CD14-positive monocyte (primary cell): Measurements from ENCODE around the gene HOXD12. TPM values are rescaled to one million over a fixed set of nuclear protein-coding genes. Genes with fewer than 3 reads are reported as not detected.
A peak's percentile ranks its signal among the peaks of the same experiment; 100 is the strongest.

Source experiments
- DNase-seq, 3 donors: peaks; one replicate each; pipeline ENCODE4 v3.0.0-alpha.2; 2011 to 2022
- H2AFZ ChIP-seq: 2 replicates; pipeline ENCODE4 v1.6.0; 2012; ENCODE audit warnings: mild to moderate bottlenecking, low read depth, low read length, inconsistent platforms; ENCODE audit not compliant: insufficient read depth, poor library complexity, severe bottlenecking
- H3K27ac ChIP-seq, 2 donors: 1 replicate in 1 of 2; 2 replicates in 1 of 2; pipeline ENCODE4 v1.5.1; 2012 to 2013; ENCODE audit warnings: low read length in 2 of 2, control low read depth in 1 of 2, inconsistent platforms in 1 of 2, low read depth in 1 of 2, mild to moderate bottlenecking in 1 of 2
- H3K27me3 ChIP-seq, 2 donors: one replicate each; pipeline versions ENCODE4 v1.6.0 to v1.6.1; 2011 to 2013; ENCODE audit warnings: low read length in 2 of 2; ENCODE audit not compliant: control insufficient read depth in 2 of 2, insufficient read depth in 2 of 2
- H3K36me3 ChIP-seq, 2 donors: replicated peaks in 1 of 2; 1 replicate in 1 of 2; 2 replicates in 1 of 2; pipeline versions ENCODE4 v1.5.1 to v1.6.1; 2012 to 2013; ENCODE audit warnings: low read length in 2 of 2, control low read depth in 1 of 2, inconsistent platforms in 1 of 2, mild to moderate bottlenecking in 1 of 2; ENCODE audit not compliant: insufficient read depth in 2 of 2, control insufficient read depth in 1 of 2
- H3K4me1 ChIP-seq, 2 donors: 1 replicate in 1 of 2; 2 replicates in 1 of 2; pipeline versions ENCODE4 v1.5.1 to v1.6.1; 2012 to 2013; ENCODE audit warnings: low read length in 2 of 2, control low read depth in 1 of 2, inconsistent platforms in 1 of 2, mild to moderate bottlenecking in 1 of 2, moderate library complexity in 1 of 2; ENCODE audit not compliant: insufficient read depth in 2 of 2, control insufficient read depth in 1 of 2
- H3K4me2 ChIP-seq: replicated peaks from 2 replicates; pipeline ENCODE3; 2012; ENCODE audit warnings: low read length, moderate library complexity, mild to moderate bottlenecking; ENCODE audit not compliant: poor library complexity, severe bottlenecking; ENCODE audit errors: extremely low read depth
- H3K4me3 ChIP-seq, 3 experiments: fragments of 200-600 bp in 1 of 3; sonication (generic) in 1 of 3; replicated peaks in 1 of 3; 1 replicate in 2 of 3; 2 replicates in 1 of 3; pipeline ENCODE4 v1.5.1; 2011 to 2013; ENCODE audit warnings: low read length in 3 of 3, mild to moderate bottlenecking in 3 of 3, control low read depth in 2 of 3, low read depth in 2 of 3, inconsistent platforms in 1 of 3, moderate library complexity in 1 of 3
- H3K79me2 ChIP-seq: 2 replicates; pipeline ENCODE4 v1.6.0; 2012; ENCODE audit warnings: mild to moderate bottlenecking, control low read depth, inconsistent platforms, low read length, moderate library complexity; ENCODE audit not compliant: insufficient read depth
- H3K9ac ChIP-seq: 2 replicates; pipeline ENCODE4 v1.6.0; 2017; ENCODE audit warnings: low read length, mild to moderate bottlenecking; ENCODE audit not compliant: insufficient read depth, poor library complexity, severe bottlenecking
- H3K9me3 ChIP-seq, 2 donors: replicated peaks in 1 of 2; 1 replicate in 1 of 2; 2 replicates in 1 of 2; pipeline versions ENCODE4 v1.5.1 to v1.6.1; 2012 to 2013; ENCODE audit warnings: low read length in 2 of 2, control low read depth in 1 of 2; ENCODE audit not compliant: control insufficient read depth in 1 of 2, insufficient read depth in 1 of 2
- H4K20me1 ChIP-seq: 2 replicates; pipeline ENCODE4 v1.6.0; 2012; ENCODE audit warnings: mild to moderate bottlenecking, low read length, control low read depth, moderate library complexity; ENCODE audit not compliant: insufficient read depth
- H3K27ac Mint-ChIP-seq, 7 donors: one replicate each; pipeline ENCODE4 v1.8.0; 2020; ENCODE audit warnings: mild to moderate bottlenecking in 7 of 7, mixed read lengths in 7 of 7, moderate library complexity in 6 of 7, inconsistent platforms in 2 of 7
- H3K27me3 Mint-ChIP-seq, 3 donors: one replicate each; pipeline ENCODE4 v1.8.0; 2021 to 2022; ENCODE audit warnings: low read depth in 3 of 3, mild to moderate bottlenecking in 3 of 3, mixed read lengths in 3 of 3, moderate library complexity in 3 of 3, inconsistent platforms in 1 of 3
- H3K36me3 Mint-ChIP-seq, 2 donors: one replicate each; pipeline ENCODE4 v1.8.0; 2020; ENCODE audit warnings: mixed read lengths in 2 of 2, inconsistent platforms in 1 of 2, mild to moderate bottlenecking in 1 of 2
- H3K4me1 Mint-ChIP-seq: one replicate; pipeline ENCODE4 v1.8.0; 2020; ENCODE audit warnings: mild to moderate bottlenecking, mixed read lengths
- H3K4me3 Mint-ChIP-seq, 2 donors: one replicate each; pipeline ENCODE4 v1.8.0; 2020; ENCODE audit warnings: mild to moderate bottlenecking in 2 of 2, mixed read lengths in 2 of 2, moderate library complexity in 1 of 2
- H3K9me3 Mint-ChIP-seq, 7 donors: one replicate each; pipeline ENCODE4 v1.8.0; 2020 to 2022; ENCODE audit warnings: mixed read lengths in 7 of 7, mild to moderate bottlenecking in 6 of 7, moderate library complexity in 6 of 7, inconsistent platforms in 2 of 7
- WGBS: methylation state at CpG from one replicate; pipeline ENCODE4 v1.1.5; 2013; ENCODE audit warnings: missing lambda C conversion rate; ENCODE audit not compliant: insufficient coverage; 5-methylcytosine and 5-hydroxymethylcytosine counted together
- intact Hi-C, 2 donors: fragments of 100-400 bp; cut with micrococcal nuclease; formaldehyde crosslinking; loops; one replicate each; pipeline versions ENCODE4 v1.15.0 to v1.15.1; 2023
- polyA plus RNA-seq, 3 donors: library from polyadenylated mRNA; depleted of rRNA in 1 of 3; unstranded in 2 of 3; stranded (reverse) in 1 of 3; fragments of 300-500 nt in 2 of 3; fragments of >200 nt in 1 of 3; fragmentation: Illumina TruSeq in 2 of 3; gene quantifications; 1 replicate in 2 of 3; 2 replicates in 1 of 3; pipeline ENCODE4 v1.2.3, GENCODE V29; 2012 to 2021
- TF ChIP-seq, protein P1 (sequence below): fragments of 200-600 bp; IDR thresholded peaks from one replicate; pipeline ENCODE4 v1.8.0; 2022; ENCODE audit warnings: antibody characterized with exemption, mild to moderate bottlenecking

HOXD12 gene
- polyA plus RNA-seq, 3 donors = not detected

DNA sequence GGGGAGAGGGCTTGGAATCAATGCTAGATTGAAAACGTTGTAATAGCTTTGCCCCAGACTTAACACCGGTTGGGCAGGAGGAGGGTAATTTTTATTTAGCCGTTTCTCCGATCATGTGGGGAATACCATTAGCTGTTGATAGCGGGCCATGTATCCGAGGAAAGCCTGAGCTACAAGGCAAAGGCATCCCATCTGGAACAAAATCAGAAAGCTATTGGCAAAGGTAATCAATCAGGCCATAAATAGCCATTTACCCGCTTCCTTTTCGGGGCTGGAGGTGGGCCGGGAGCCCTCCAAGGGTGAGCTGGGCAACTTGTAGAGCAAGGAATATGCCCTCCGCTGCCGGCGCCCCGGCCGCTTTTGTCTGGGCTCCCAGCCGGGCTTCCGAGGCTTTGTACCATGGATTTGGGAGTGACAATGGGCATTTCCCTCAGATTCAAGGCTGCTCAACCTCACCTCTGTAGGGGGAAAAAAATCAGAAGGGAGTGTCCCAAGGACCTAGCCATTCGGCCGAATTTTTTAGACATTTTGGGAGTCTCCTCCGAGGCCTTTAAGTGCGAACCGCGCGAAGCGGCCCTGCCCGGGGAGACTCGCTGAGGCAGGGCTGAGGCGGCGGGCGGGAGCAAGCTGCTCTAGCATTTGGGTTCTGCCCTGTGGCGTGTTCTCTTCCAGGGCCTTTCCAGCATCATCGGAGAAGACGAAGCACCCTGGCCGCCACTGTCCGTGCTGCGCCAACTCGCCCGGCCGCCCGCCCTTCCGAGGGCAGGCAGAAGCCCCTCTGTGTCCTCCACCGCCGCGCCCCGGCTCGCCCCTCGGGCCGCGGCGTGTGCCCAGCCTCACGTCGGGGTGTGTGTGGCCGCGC is 21.8 kb downstream of the HOXD12 start:
- peaks cover 17% of the 10 kb centered on the region for H3K4me1 Mint-ChIP-seq
- Histone ChIP-seq H3K9ac (no peak overlapping the region), H3K4me1 (peaks cover 5 to 12% of the 10 kb centered on the region in 2 donors), H3K9me3 (peaks cover 11 to 72% of the 10 kb centered on the region in 2 donors), H3K79me2 (no peaks in the 10 kb centered on the region), H3K27ac (no peak overlapping the region), H2AFZ (peak overlapping the region; percentile 65), H3K4me3 (no peak overlapping the region), H3K27me3 (peaks cover 87 to 97% of the 10 kb centered on the region in 2 donors), H4K20me1 (no peaks in the 10 kb centered on the region), H3K36me3 (no peaks in the 10 kb centered on the region), H3K4me2 (no peak overlapping the region)
- no peak overlapping the region for H3K27ac Mint-ChIP-seq
- H3K36me3 Mint-ChIP-seq = peaks cover 2 to 12% of the 10 kb centered on the region in 2 donors
- intact Hi-C loops = loop anchor here (5.0 kb wide), 2 partner anchors 39 to 1026 kb away; partner anchors contain the start of gene EVX2 (in 1 of the 2)
- 14% methylated on average over 34 of the region's 53 CpGs for WGBS
- H3K9me3 Mint-ChIP-seq = peaks cover 1 to 36% (median 32%) of the 10 kb centered on the region in 7 donors
- TF ChIP-seq, protein P1, sequence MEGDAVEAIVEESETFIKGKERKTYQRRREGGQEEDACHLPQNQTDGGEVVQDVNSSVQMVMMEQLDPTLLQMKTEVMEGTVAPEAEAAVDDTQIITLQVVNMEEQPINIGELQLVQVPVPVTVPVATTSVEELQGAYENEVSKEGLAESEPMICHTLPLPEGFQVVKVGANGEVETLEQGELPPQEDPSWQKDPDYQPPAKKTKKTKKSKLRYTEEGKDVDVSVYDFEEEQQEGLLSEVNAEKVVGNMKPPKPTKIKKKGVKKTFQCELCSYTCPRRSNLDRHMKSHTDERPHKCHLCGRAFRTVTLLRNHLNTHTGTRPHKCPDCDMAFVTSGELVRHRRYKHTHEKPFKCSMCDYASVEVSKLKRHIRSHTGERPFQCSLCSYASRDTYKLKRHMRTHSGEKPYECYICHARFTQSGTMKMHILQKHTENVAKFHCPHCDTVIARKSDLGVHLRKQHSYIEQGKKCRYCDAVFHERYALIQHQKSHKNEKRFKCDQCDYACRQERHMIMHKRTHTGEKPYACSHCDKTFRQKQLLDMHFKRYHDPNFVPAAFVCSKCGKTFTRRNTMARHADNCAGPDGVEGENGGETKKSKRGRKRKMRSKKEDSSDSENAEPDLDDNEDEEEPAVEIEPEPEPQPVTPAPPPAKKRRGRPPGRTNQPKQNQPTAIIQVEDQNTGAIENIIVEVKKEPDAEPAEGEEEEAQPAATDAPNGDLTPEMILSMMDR = no peak
- DNase-seq = no peak
- H3K27me3 Mint-ChIP-seq = peaks cover 91 to 99% (median 95%) of the 10 kb centered on the region in 3 donors
- peak overlapping the region in 1 of 2 donors; percentile 81 for H3K4me3 Mint-ChIP-seq

DNA sequence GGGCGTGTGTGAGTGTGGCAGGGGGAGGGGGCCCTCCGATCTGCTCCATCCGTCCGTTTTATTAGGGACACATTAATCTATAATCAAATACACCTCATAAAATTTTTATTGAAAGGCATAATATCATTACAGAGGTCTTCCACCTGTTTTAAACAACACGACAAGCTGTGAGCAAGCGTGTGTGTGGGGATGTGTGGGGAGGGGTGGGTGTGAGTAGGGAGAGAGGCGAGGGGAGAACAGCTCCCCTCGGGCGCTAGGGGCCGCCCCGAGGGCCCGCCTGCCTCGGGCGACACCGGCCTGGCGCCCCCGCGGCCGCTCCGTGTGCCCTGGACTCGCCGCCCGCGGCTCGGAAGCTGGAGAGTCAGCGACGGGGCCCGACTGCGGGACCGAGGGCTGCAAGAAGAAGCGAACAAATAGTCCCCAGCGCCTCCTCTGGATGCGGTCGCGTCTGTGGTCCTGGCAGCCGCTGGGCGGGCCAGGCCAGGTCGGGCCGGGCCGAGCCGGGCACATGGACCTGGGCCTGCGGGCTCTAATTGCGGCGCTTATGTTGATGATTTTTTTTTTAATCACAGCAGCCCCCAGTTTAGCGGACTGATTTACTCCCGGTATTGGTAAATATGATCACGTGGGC is 22.6 kb downstream of the HOXD12 start:
- intact Hi-C loops = loop anchor here (5.0 kb wide), 2 partner anchors 40 to 1025 kb away; partner anchors contain the start of gene EVX2 (in 1 of the 2)
- H2AFZ ChIP-seq = peak overlapping the region; percentile 65
- peaks cover 5 to 12% of the 10 kb centered on the region in 2 donors for H3K4me1 ChIP-seq
- no peak overlapping the region for H3K27ac Mint-ChIP-seq
- H3K4me3 Mint-ChIP-seq = peak overlapping the region; percentile 73 to 84
- H3K27ac ChIP-seq = no peak overlapping the region
- H3K36me3 ChIP-seq = no peaks in the 10 kb centered on the region
- no peak overlapping the region for H3K9ac ChIP-seq
- peaks cover 0 to 32% (median 25%) of the 10 kb centered on the region in 7 donors for H3K9me3 Mint-ChIP-seq
- peaks cover 91 to 99% (median 95%) of the 10 kb centered on the region in 3 donors for H3K27me3 Mint-ChIP-seq
- H3K9me3 ChIP-seq = peaks cover 6 to 64% of the 10 kb centered on the region in 2 donors
- peak overlapping the region in 2 of 3 experiments; percentile 11 to 68 for H3K4me3 ChIP-seq
- peaks cover 19% of the 10 kb centered on the region for H3K4me1 Mint-ChIP-seq
- TF ChIP-seq, protein P1 = no peak
- 4% methylated on average over 40 of the region's 47 CpGs for WGBS
- peaks cover 88 to 97% of the 10 kb centered on the region in 2 donors for H3K27me3 ChIP-seq
- no peaks in the 10 kb centered on the region for H3K79me2 ChIP-seq
- DNase-seq = peak in 1 of 3 donors; percentile 25
- H3K4me2 ChIP-seq = peak overlapping the region; percentile 72
- no peaks in the 10 kb centered on the region for H4K20me1 ChIP-seq
- peaks cover 2 to 12% of the 10 kb centered on the region in 2 donors for H3K36me3 Mint-ChIP-seq
